Measurements from ENCODE around the gene TRIM45.

The TRIM45 gene

DNA sequence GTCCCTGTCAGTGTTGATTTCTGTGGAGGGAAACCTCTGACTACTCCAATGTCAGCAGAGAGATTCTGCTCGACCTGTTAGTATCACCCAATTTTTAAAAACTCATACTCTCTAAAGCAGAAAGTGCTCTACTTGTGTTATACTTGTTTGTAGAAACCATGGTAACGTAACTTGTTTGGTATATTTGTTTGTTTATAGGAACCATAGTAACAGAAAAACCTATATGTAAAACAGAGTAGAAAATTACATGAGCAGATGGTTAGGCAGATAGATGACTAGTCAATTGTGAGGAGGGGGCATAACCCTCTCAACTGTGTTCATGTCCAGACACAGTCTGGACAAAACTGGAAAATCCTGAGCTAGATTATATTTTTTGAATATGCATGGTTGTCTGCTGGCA, 6.7 kb downstream of the TRIM45 start:
- Histone ChIP-seq H3K4me1 (peaks cover 0 to 5% (median 0%) of the 10 kb centered on the region in 4 donors), H3K27me3 (no peaks in the 10 kb centered on the region), H3K4me3 (no peak overlapping the region), H3K36me3 (peaks cover 13 to 51% (median 50%) of the 10 kb centered on the region in 3 donors), H3K9me3 (no peaks in the 10 kb centered on the region), H3K27ac (no peak overlapping the region)
- no peak for DNase-seq
- intact Hi-C loops (cut with DNase I; ENCODE audit: low total_unique reads) = no loop called here
- TF ChIP-seq, protein P1, sequence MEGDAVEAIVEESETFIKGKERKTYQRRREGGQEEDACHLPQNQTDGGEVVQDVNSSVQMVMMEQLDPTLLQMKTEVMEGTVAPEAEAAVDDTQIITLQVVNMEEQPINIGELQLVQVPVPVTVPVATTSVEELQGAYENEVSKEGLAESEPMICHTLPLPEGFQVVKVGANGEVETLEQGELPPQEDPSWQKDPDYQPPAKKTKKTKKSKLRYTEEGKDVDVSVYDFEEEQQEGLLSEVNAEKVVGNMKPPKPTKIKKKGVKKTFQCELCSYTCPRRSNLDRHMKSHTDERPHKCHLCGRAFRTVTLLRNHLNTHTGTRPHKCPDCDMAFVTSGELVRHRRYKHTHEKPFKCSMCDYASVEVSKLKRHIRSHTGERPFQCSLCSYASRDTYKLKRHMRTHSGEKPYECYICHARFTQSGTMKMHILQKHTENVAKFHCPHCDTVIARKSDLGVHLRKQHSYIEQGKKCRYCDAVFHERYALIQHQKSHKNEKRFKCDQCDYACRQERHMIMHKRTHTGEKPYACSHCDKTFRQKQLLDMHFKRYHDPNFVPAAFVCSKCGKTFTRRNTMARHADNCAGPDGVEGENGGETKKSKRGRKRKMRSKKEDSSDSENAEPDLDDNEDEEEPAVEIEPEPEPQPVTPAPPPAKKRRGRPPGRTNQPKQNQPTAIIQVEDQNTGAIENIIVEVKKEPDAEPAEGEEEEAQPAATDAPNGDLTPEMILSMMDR (IDR thresholded peaks at IDR 0.05) = no peak

DNA sequence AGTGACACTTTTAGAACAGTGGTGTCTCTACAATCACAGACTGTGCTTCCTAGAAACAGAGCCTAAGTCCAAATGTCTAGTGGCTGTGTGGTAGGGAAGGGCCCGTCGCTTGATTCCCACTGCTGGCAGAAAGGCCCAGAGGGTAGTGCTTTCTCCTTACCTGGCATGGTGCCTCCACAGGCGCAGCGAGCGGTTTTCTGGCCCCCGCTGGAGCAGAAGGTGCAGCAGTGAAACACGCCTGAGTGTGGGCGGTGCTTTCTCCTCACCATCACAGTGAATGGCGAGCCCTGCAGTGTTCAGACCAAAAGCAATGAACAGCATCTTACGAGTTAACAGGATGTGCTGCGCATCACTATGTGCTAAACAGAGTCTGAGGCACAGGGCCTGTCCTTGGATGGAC, 8.3 kb downstream of the TRIM45 start:
- Histone ChIP-seq H3K4me1 (peaks cover 0 to 5% (median 0%) of the 10 kb centered on the region in 4 donors), H3K27me3 (no peaks in the 10 kb centered on the region), H3K4me3 (no peak overlapping the region), H3K9me3 (no peaks in the 10 kb centered on the region), H3K27ac (no peak overlapping the region), H3K36me3 (peaks cover 20 to 67% (median 61%) of the 10 kb centered on the region in 3 donors)
- TF ChIP-seq, protein P1 (IDR thresholded peaks at IDR 0.05) = no peak
- intact Hi-C loops (cut with DNase I; ENCODE audit: low total_unique reads) = no loop called here
- no peak for DNase-seq

DNA sequence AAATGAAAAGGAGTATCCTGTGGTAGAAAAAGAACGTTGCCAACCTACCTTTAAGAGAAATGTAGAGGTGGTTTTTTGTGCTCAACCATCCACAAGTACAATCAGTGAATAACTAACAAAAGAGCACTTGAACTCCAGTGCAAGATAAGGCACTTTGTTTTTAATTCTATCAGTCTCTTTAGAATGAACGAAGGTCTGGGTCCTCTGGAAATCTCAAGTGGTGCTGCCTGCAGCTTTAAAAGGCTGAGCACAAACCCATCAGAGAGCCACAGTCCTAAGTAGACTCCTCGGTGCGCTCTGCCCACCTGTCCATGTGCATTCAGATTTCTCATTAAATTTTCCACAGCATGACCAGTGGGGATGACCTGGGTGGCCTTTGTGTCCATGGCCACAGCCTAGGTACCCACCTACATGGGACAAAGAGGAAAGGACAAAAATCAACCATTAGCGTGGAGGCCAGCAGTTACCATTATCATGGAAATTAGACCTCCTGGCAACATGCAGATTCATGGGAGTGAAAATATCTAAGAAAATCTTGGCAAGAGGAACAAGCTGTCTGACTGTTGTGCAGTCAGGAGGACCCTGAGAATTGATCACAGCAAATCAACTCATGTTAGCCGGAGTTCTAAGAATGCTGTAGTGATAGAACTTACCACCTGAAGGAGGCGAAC, 9.4 kb downstream of the TRIM45 start:
- Histone ChIP-seq H3K9me3 (no peaks in the 10 kb centered on the region), H3K36me3 (peaks cover 20 to 70% (median 64%) of the 10 kb centered on the region in 3 donors), H3K4me1 (no peaks in the 10 kb centered on the region), H3K4me3 (no peak overlapping the region), H3K27ac (no peak overlapping the region), H3K27me3 (no peaks in the 10 kb centered on the region)
- DNase-seq = no peak
- intact Hi-C loops (cut with DNase I; ENCODE audit: low total_unique reads) = no loop called here
- TF ChIP-seq, protein P1 (IDR thresholded peaks at IDR 0.05) = no peak

DNA sequence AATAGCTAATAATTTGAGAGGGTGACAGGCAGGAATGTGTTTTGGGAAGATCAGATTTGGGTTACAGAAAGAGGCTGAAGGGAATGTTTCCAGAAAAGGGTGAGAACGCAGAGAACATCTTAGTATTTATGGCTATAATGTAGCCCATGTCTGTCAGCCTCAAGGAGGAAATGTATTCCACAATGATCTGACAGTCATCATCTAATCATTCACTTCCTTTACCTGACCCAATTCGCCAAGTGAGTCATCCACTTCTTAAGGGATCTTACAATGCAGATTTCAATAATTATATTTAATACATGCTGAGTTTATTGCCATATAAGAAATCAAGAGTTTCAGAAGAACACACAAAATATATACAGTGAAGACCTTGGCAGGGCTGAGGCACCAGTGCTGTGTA, 10.8 kb downstream of the TRIM45 start:
- Histone ChIP-seq H3K27me3 (no peaks in the 10 kb centered on the region), H3K4me1 (no peaks in the 10 kb centered on the region), H3K9me3 (no peaks in the 10 kb centered on the region), H3K36me3 (peaks cover 20 to 65% (median 52%) of the 10 kb centered on the region in 3 donors), H3K4me3 (no peak overlapping the region), H3K27ac (no peak overlapping the region)
- TF ChIP-seq, protein P1 (IDR thresholded peaks at IDR 0.05) = no peak
- intact Hi-C loops (cut with DNase I; ENCODE audit: low total_unique reads) = no loop called here
- DNase-seq = no peak

DNA sequence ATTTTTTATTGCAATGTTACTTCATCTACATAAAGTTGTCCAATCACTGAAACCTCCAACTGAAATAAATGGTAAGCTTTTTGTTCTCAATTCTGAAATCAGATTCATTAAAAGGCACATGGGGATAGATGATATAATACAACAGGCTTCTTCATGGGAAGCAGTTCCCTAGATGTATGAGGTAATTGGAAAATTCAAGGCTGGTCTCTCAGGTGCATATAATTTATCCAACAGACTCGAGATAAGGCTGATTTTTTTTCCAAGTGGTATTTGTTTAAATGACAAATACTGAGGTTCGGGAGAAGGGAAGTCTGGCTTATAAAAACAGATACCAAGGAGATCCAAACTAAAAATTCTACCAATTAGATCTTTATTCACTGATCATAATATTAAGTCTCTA, 14.2 kb downstream of the TRIM45 start:
- TF ChIP-seq, protein P1 (IDR thresholded peaks at IDR 0.05) = no peak
- no peaks in the 10 kb centered on the region for H3K4me1 ChIP-seq
- H3K36me3 ChIP-seq = peaks cover 26 to 55% (median 31%) of the 10 kb centered on the region in 3 donors
- intact Hi-C loops (cut with DNase I; ENCODE audit: low total_unique reads) = no loop called here
- no peak overlapping the region for H3K27ac ChIP-seq
- no peak overlapping the region for H3K4me3 ChIP-seq
- H3K27me3 ChIP-seq = no peaks in the 10 kb centered on the region
- DNase-seq = no peak
- no peaks in the 10 kb centered on the region for H3K9me3 ChIP-seq

Measured in tibial artery (tissue), 4 donors.